Subcutaneous abdominal adipose tissue (tissue), 5 donors: Measurements from ENCODE around the gene CEP164.
A peak's percentile ranks its signal among the peaks of the same experiment; 100 is the strongest.

Experiments used
- H3K27ac ChIP-seq: one replicate; pipeline ENCODE4 v1.7.0; 2013; ENCODE audit warnings: low read depth, mild to moderate bottlenecking, inconsistent platforms, low read length, moderate library complexity
- H3K27me3 ChIP-seq, 5 donors: one replicate each; pipeline ENCODE4 v1.7.0; 2013; ENCODE audit warnings: low read length in 5 of 5, inconsistent platforms in 1 of 5; ENCODE audit not compliant: control insufficient read depth in 5 of 5, insufficient read depth in 4 of 5
- H3K36me3 ChIP-seq, 5 donors: one replicate each; pipeline ENCODE4 v1.7.0; 2013; ENCODE audit warnings: low read length in 5 of 5; ENCODE audit not compliant: control insufficient read depth in 5 of 5, insufficient read depth in 5 of 5
- H3K4me1 ChIP-seq, 5 donors: one replicate each; pipeline ENCODE4 v1.7.0; 2013; ENCODE audit warnings: low read length in 5 of 5, mild to moderate bottlenecking in 3 of 5, moderate library complexity in 1 of 5; ENCODE audit not compliant: control insufficient read depth in 5 of 5, insufficient read depth in 5 of 5
- H3K4me3 ChIP-seq, 5 donors: one replicate each; pipeline ENCODE4 v1.7.0; 2013; ENCODE audit warnings: low read length in 5 of 5, low read depth in 1 of 5
- H3K9ac ChIP-seq, 5 donors: one replicate each; pipeline ENCODE4 v1.7.0; 2013; ENCODE audit warnings: low read length in 5 of 5, mild to moderate bottlenecking in 4 of 5, moderate library complexity in 3 of 5
- H3K9me3 ChIP-seq, 5 donors: one replicate each; pipeline ENCODE4 v1.7.0; 2013; ENCODE audit warnings: low read length in 5 of 5; ENCODE audit not compliant: control insufficient read depth in 5 of 5
- donor health status: healthy.
- donor health status: healthy.
- donor health status: healthy.
- donor health status: healthy.
- donor health status: healthy.

The CEP164 gene

GRCh38 chr11:117378976-117379865 lies 51.6 kb downstream of the CEP164 start:
- Histone ChIP-seq H3K4me1 (peaks cover 0 to 19% (median 2%) of the 10 kb centered on the region in 5 donors), H3K9me3 (no peaks in the 10 kb centered on the region), H3K27me3 (no peaks in the 10 kb centered on the region), H3K27ac (no peak overlapping the region), H3K9ac (peak overlapping the region in 1 of 5 donors; percentile 40), H3K36me3 (peaks cover 4 to 85% (median 60%) of the 10 kb centered on the region in 5 donors), H3K4me3 (peak overlapping the region in 1 of 5 donors; percentile 6)

- Histone ChIP-seq H3K27me3 (no peaks in the 10 kb centered on the region), H3K9me3 (no peaks in the 10 kb centered on the region), H3K4me1 (peaks cover 0 to 19% (median 2%) of the 10 kb centered on the region in 5 donors), H3K36me3 (peaks cover 4 to 85% (median 58%) of the 10 kb centered on the region in 5 donors), H3K9ac (no peak overlapping the region), H3K4me3 (no peak overlapping the region), H3K27ac (no peak overlapping the region)
These were observed 53.0 kb downstream of the CEP164 start for GRCh38 chr11:117380676-117381075.

GRCh38 chr11:117381481-117382387 lies 54.1 kb downstream of the CEP164 start:
- no peak overlapping the region for H3K27ac ChIP-seq
- H3K4me3 ChIP-seq, result no peak overlapping the region
- no peaks in the 10 kb centered on the region for H3K9me3 ChIP-seq
- H3K4me1 ChIP-seq, result peaks cover 0 to 19% (median 5%) of the 10 kb centered on the region in 5 donors
- no peaks in the 10 kb centered on the region for H3K27me3 ChIP-seq
- peaks cover 4 to 85% (median 54%) of the 10 kb centered on the region in 5 donors for H3K36me3 ChIP-seq
- no peak overlapping the region for H3K9ac ChIP-seq

GRCh38 chr11:117382746-117383145 lies 55.1 kb downstream of the CEP164 start:
- H3K4me1 ChIP-seq, result peaks cover 0 to 19% (median 6%) of the 10 kb centered on the region in 5 donors
- no peaks in the 10 kb centered on the region for H3K27me3 ChIP-seq
- H3K36me3 ChIP-seq, result peaks cover 4 to 88% (median 57%) of the 10 kb centered on the region in 5 donors
- H3K4me3 ChIP-seq, result no peak overlapping the region
- H3K9me3 ChIP-seq, result no peaks in the 10 kb centered on the region
- H3K27ac ChIP-seq, result no peak overlapping the region
- H3K9ac ChIP-seq, result peak overlapping the region in 1 of 5 donors; percentile 12

- Histone ChIP-seq H3K9ac (no peak overlapping the region), H3K36me3 (peaks cover 0 to 90% (median 61%) of the 10 kb centered on the region in 5 donors), H3K4me1 (peaks cover 0 to 12% (median 10%) of the 10 kb centered on the region in 5 donors), H3K4me3 (no peak overlapping the region), H3K9me3 (no peaks in the 10 kb centered on the region), H3K27me3 (no peaks in the 10 kb centered on the region), H3K27ac (no peak overlapping the region)
These were observed 56.4 kb downstream of the CEP164 start for GRCh38 chr11:117384045-117384444.

GRCh38 chr11:117385471-117385870 lies 57.8 kb downstream of the CEP164 start:
- H3K36me3 ChIP-seq, result peaks cover 0 to 82% (median 57%) of the 10 kb centered on the region in 5 donors
- H3K9me3 ChIP-seq, result no peaks in the 10 kb centered on the region
- H3K27ac ChIP-seq, result no peak overlapping the region
- H3K27me3 ChIP-seq, result no peaks in the 10 kb centered on the region
- H3K4me3 ChIP-seq, result no peak overlapping the region
- peaks cover 0 to 11% (median 8%) of the 10 kb centered on the region in 5 donors for H3K4me1 ChIP-seq
- no peak overlapping the region for H3K9ac ChIP-seq

GRCh38 chr11:117385906-117386305 lies 58.3 kb downstream of the CEP164 start:
- no peaks in the 10 kb centered on the region for H3K27me3 ChIP-seq
- no peak overlapping the region for H3K9ac ChIP-seq
- H3K36me3 ChIP-seq, result peaks cover 0 to 82% (median 57%) of the 10 kb centered on the region in 5 donors
- H3K4me1 ChIP-seq, result peaks cover 0 to 11% (median 8%) of the 10 kb centered on the region in 5 donors
- no peak overlapping the region for H3K27ac ChIP-seq
- H3K4me3 ChIP-seq, result no peak overlapping the region
- no peaks in the 10 kb centered on the region for H3K9me3 ChIP-seq

- peaks cover 0 to 83% (median 61%) of the 10 kb centered on the region in 5 donors for H3K36me3 ChIP-seq
- no peak overlapping the region for H3K9ac ChIP-seq
These were observed 60.5 kb downstream of the CEP164 start for GRCh38 chr11:117387992-117388755.

GRCh38 chr11:117390743-117391142 lies 63.1 kb downstream of the CEP164 start:
- Histone ChIP-seq H3K4me3 (no peak overlapping the region), H3K9ac (no peak overlapping the region), H3K27ac (no peak overlapping the region), H3K36me3 (peaks cover 0 to 86% (median 71%) of the 10 kb centered on the region in 5 donors), H3K4me1 (peaks cover 0 to 18% (median 13%) of the 10 kb centered on the region in 5 donors), H3K27me3 (no peaks in the 10 kb centered on the region), H3K9me3 (no peaks in the 10 kb centered on the region)

More at GRCh38 chr11:117387992-117388755, 60.5 kb downstream of the CEP164 start:
- Histone ChIP-seq H3K27me3 (no peaks in the 10 kb centered on the region), H3K27ac (no peak overlapping the region), H3K9me3 (no peaks in the 10 kb centered on the region), H3K4me3 (no peak overlapping the region), H3K4me1 (peaks cover 0 to 11% (median 8%) of the 10 kb centered on the region in 5 donors)
